Sigmoid colon (tissue), 7 donors: ENCODE measurements around the gene GNAQ. TPM values are rescaled to one million over a fixed set of nuclear protein-coding genes. Genes with fewer than 3 reads are reported as not detected.

Experiments used
- DNase-seq: peaks from one replicate; pipeline ENCODE4 v3.0.0-alpha.2; 2019
- H3K27ac ChIP-seq, 4 donors: fragments of 200-600 bp; sonication (generic); one replicate each; pipeline ENCODE4 v1.5.1; 2016 to 2019; ENCODE audit warnings: mild to moderate bottlenecking in 1 of 4
- H3K27me3 ChIP-seq, 3 donors: fragments of 200-600 bp; sonication (generic); one replicate each; pipeline ENCODE4 v1.5.1; 2019; ENCODE audit warnings: mild to moderate bottlenecking in 1 of 3
- H3K36me3 ChIP-seq, 4 donors: fragments of 200-600 bp; sonication (generic); one replicate each; pipeline ENCODE4 v1.5.1; 2016 to 2019
- H3K4me1 ChIP-seq, 4 donors: fragments of 200-600 bp; sonication (generic); one replicate each; pipeline ENCODE4 v1.5.1; 2017 to 2019
- H3K4me3 ChIP-seq, 4 donors: fragments of 200-600 bp; sonication (generic); one replicate each; pipeline ENCODE4 v1.5.1; 2017 to 2019; ENCODE audit warnings: mild to moderate bottlenecking in 2 of 4, moderate library complexity in 1 of 4
- H3K9me3 ChIP-seq, 4 donors: fragments of 200-600 bp in 3 of 4; sonication (generic) in 3 of 4; one replicate each; pipeline versions ENCODE4 v1.5.1 to v1.6.1; 2013 to 2019
- CTCF ChIP-seq, 4 experiments: fragments of 450-650 bp in 3 of 4; fragments of 200-600 bp in 1 of 4; IDR thresholded peaks; one replicate each; pipeline ENCODE4 v1.5.1; 2016 to 2019; ENCODE audit warnings: antibody characterized with exemption in 4 of 4, mild to moderate bottlenecking in 3 of 4, moderate library complexity in 2 of 4
- EP300 ChIP-seq, 4 donors: sonication (generic); formaldehyde crosslinking; IDR thresholded peaks; one replicate each; pipeline ENCODE4 v1.6.1; 2017; ENCODE audit warnings: antibody characterized with exemption in 4 of 4
- POLR2A ChIP-seq, 2 donors: fragments of 450-650 bp; IDR thresholded peaks; one replicate each; pipeline ENCODE4 v1.6.1; 2016; ENCODE audit warnings: antibody characterized with exemption in 2 of 2, mild to moderate bottlenecking in 2 of 2, moderate library complexity in 2 of 2
- POLR2AphosphoS5 ChIP-seq, 4 donors: sonication (generic); formaldehyde crosslinking; IDR thresholded peaks; one replicate each; pipeline ENCODE4 v1.6.1; 2017; ENCODE audit warnings: antibody characterized with exemption in 4 of 4
- WGBS, 2 donors: extraction: QIAGEN DNeasy Blood & Tissue Kit; methylation state at CpG; one replicate each; pipeline ENCODE4 v1.1.7; 2013; 5-methylcytosine and 5-hydroxymethylcytosine counted together
- intact Hi-C: fragments of 100-400 bp; cut with DNase I; formaldehyde crosslinking; loops from one replicate; pipeline ENCODE4 v1.15.1; 2023
- polyA plus RNA-seq, 3 donors: library from polyadenylated mRNA; stranded (reverse); fragments of 200-250 nt; gene quantifications; one replicate each; pipeline ENCODE4 v1.2.3, GENCODE V29; 2013
- total RNA-seq, 4 donors: library from RNA; depleted of rRNA; stranded (reverse); fragments of >200 nt; gene quantifications; one replicate each; pipeline ENCODE4 v1.1.0, GENCODE V29; 2016
- donor health status: healthy with polysubstance abuse.
- donor health status: Bipolar disorder and iron deficiency.
- donor health status: healthy.

GNAQ gene
- total and polyA plus RNA-seq, 7 donors: 21.6 to 79.2 (median 49.5) TPM

GRCh38 chr9:77798140-77798539 is 233.5 kb downstream of the GNAQ start:
- Histone ChIP-seq H3K4me1 (peaks cover 0 to 8% (median 2%) of the 10 kb centered on the region in 4 donors), H3K9me3 (no peaks in the 10 kb centered on the region), H3K36me3 (peaks cover 0 to 10% (median 4%) of the 10 kb centered on the region in 4 donors), H3K27ac (no peak overlapping the region), H3K27me3 (no peaks in the 10 kb centered on the region), H3K4me3 (no peak overlapping the region)
- intact Hi-C loops: no loop called here
- no peak for DNase-seq
- TF ChIP-seq POLR2A (IDR thresholded peaks at IDR 0.05) (no peak), POLR2AphosphoS5 (IDR thresholded peaks at IDR 0.05) (no peak), CTCF (IDR thresholded peaks at IDR 0.05) (no peak), EP300 (IDR thresholded peaks at IDR 0.05) (no peak)
- 83 to 90% methylated on average over 1 of the region's 1 CpG for WGBS, 2 donors

- H3K27me3 ChIP-seq: no peaks in the 10 kb centered on the region
- WGBS, 2 donors: 75 to 85% methylated on average over 3 of the region's 3 CpGs
- no peak overlapping the region for H3K27ac ChIP-seq
- H3K36me3 ChIP-seq: peaks cover 0 to 10% (median 4%) of the 10 kb centered on the region in 4 donors
- H3K4me3 ChIP-seq: no peak overlapping the region
- H3K4me1 ChIP-seq: peaks cover 0 to 8% (median 0%) of the 10 kb centered on the region in 4 donors
- TF ChIP-seq EP300 (IDR thresholded peaks at IDR 0.05) (no peak), POLR2A (IDR thresholded peaks at IDR 0.05) (no peak), CTCF (IDR thresholded peaks at IDR 0.05) (no peak), POLR2AphosphoS5 (IDR thresholded peaks at IDR 0.05) (no peak)
- no peak for DNase-seq
- intact Hi-C loops: no loop called here
- no peaks in the 10 kb centered on the region for H3K9me3 ChIP-seq
Observed at GRCh38 chr9:77794985-77795384, 236.6 kb downstream of the GNAQ start.

GRCh38 chr9:77793849-77794248 is 237.8 kb downstream of the GNAQ start:
- no peak for DNase-seq
- no peaks in the 10 kb centered on the region for H3K27me3 ChIP-seq
- peaks cover 0 to 8% (median 0%) of the 10 kb centered on the region in 4 donors for H3K4me1 ChIP-seq
- no peak overlapping the region for H3K4me3 ChIP-seq
- 49 to 65% methylated on average over 2 of the region's 2 CpGs for WGBS, 2 donors
- intact Hi-C loops: no loop called here
- H3K9me3 ChIP-seq: no peaks in the 10 kb centered on the region
- no peak overlapping the region for H3K27ac ChIP-seq
- TF ChIP-seq EP300 (IDR thresholded peaks at IDR 0.05) (no peak), POLR2A (IDR thresholded peaks at IDR 0.05) (no peak), POLR2AphosphoS5 (IDR thresholded peaks at IDR 0.05) (no peak), CTCF (IDR thresholded peaks at IDR 0.05) (no peak)
- peaks cover 0 to 10% (median 4%) of the 10 kb centered on the region in 4 donors for H3K36me3 ChIP-seq

- Histone ChIP-seq H3K4me1 (no peaks in the 10 kb centered on the region), H3K4me3 (no peak overlapping the region), H3K27ac (no peak overlapping the region), H3K36me3 (peaks cover 0 to 2% (median 0%) of the 10 kb centered on the region in 4 donors), H3K27me3 (no peaks in the 10 kb centered on the region), H3K9me3 (no peaks in the 10 kb centered on the region)
- TF ChIP-seq POLR2A (IDR thresholded peaks at IDR 0.05) (no peak), EP300 (IDR thresholded peaks at IDR 0.05) (no peak), CTCF (IDR thresholded peaks at IDR 0.05) (no peak), POLR2AphosphoS5 (IDR thresholded peaks at IDR 0.05) (no peak)
- 85 to 92% methylated on average over 5 of the region's 5 CpGs for WGBS, 2 donors
- no peak for DNase-seq
- intact Hi-C loops: no loop called here
Observed at GRCh38 chr9:77789891-77790290, 241.7 kb downstream of the GNAQ start.

GRCh38 chr9:77785341-77785740 is 246.3 kb downstream of the GNAQ start:
- TF ChIP-seq POLR2AphosphoS5 (IDR thresholded peaks at IDR 0.05) (no peak), CTCF (IDR thresholded peaks at IDR 0.05) (no peak), EP300 (IDR thresholded peaks at IDR 0.05) (no peak), POLR2A (IDR thresholded peaks at IDR 0.05) (no peak)
- intact Hi-C loops: no loop called here
- Histone ChIP-seq H3K9me3 (no peaks in the 10 kb centered on the region), H3K27ac (no peak overlapping the region), H3K36me3 (peaks cover 0 to 8% (median 0%) of the 10 kb centered on the region in 4 donors), H3K27me3 (no peaks in the 10 kb centered on the region), H3K4me1 (peaks cover 0 to 13% (median 6%) of the 10 kb centered on the region in 4 donors), H3K4me3 (no peak overlapping the region)
- WGBS, 2 donors: 90 to 93% methylated on average over 2 of the region's 2 CpGs
- no peak for DNase-seq
